Fibroblast of lung (primary cell): ENCODE data around the gene RNF150. TPM values are rescaled to one million over a fixed set of nuclear protein-coding genes. Genes with fewer than 3 reads are reported as not detected.

Source experiments
- DNase-seq, 2 donors: peaks; one replicate each; pipeline versions ENCODE4 v3.0.0 to v3.0.0-alpha.2; 2010; ENCODE audit warnings: low read depth in 2 of 2
- H2AFZ ChIP-seq: 2 replicates; pipeline ENCODE4 v1.5.1; 2012; ENCODE audit warnings: low read length, control low read depth, inconsistent platforms
- H3K27ac ChIP-seq: 2 replicates; pipeline ENCODE4 v1.5.1; 2011; ENCODE audit warnings: low read length, control low read depth; ENCODE audit not compliant: insufficient read depth
- H3K27me3 ChIP-seq: 2 replicates; pipeline ENCODE4 v1.5.1; 2011; ENCODE audit warnings: mild to moderate bottlenecking, low read length; ENCODE audit not compliant: control insufficient read depth, insufficient read depth
- H3K36me3 ChIP-seq: 2 replicates; pipeline ENCODE4 v1.5.1; 2011; ENCODE audit warnings: low read length; ENCODE audit not compliant: control insufficient read depth, insufficient read depth
- H3K4me1 ChIP-seq: 2 replicates; pipeline ENCODE4 v1.5.1; 2011; ENCODE audit warnings: low read length; ENCODE audit not compliant: control insufficient read depth, insufficient read depth; ENCODE audit errors: extremely low read depth
- H3K4me2 ChIP-seq: 2 replicates; pipeline ENCODE4 v1.5.1; 2011; ENCODE audit warnings: low read length, control low read depth; ENCODE audit not compliant: insufficient read depth; ENCODE audit errors: extremely low read depth
- H3K4me3 ChIP-seq, 4 experiments: fragments of 200-600 bp in 1 of 4; sonication (generic) in 1 of 4; replicated peaks in 1 of 4; 2 replicates each; pipeline ENCODE4 v1.5.1; 2011 to 2016; ENCODE audit warnings: low read length in 4 of 4, low read depth in 3 of 4, mild to moderate bottlenecking in 3 of 4, control low read depth in 2 of 4, inconsistent platforms in 1 of 4, mixed read lengths in 1 of 4; ENCODE audit not compliant: insufficient read depth in 1 of 4; ENCODE audit errors: control extremely low read depth in 1 of 4
- H3K79me2 ChIP-seq: 2 replicates; pipeline ENCODE4 v1.5.1; 2012; ENCODE audit warnings: mild to moderate bottlenecking, low read length, inconsistent platforms; ENCODE audit not compliant: control insufficient read depth, insufficient read depth
- H3K9ac ChIP-seq: 2 replicates; pipeline ENCODE4 v1.5.1; 2011; ENCODE audit warnings: mild to moderate bottlenecking, low read length, control low read depth; ENCODE audit not compliant: insufficient read depth
- H3K9me3 ChIP-seq: 2 replicates; pipeline ENCODE4 v1.5.1; 2012; ENCODE audit warnings: low read depth, low read length; ENCODE audit not compliant: control insufficient read depth, insufficient read depth
- H4K20me1 ChIP-seq: 2 replicates; pipeline ENCODE4 v1.5.1; 2011; ENCODE audit warnings: low read length; ENCODE audit not compliant: control insufficient read depth, insufficient read depth; ENCODE audit errors: extremely low read depth
- CTCF ChIP-seq, 2 donors: IDR thresholded peaks in 1 of 2; conservative IDR thresholded peaks in 1 of 2; 1 replicate in 1 of 2; 2 replicates in 1 of 2; pipeline ENCODE4 v1.5.1; 2011 to 2012; ENCODE audit warnings: low read length in 2 of 2, control low read depth in 1 of 2, inconsistent platforms in 1 of 2, low read depth in 1 of 2, mild to moderate bottlenecking in 1 of 2
- EZH2 ChIP-seq: IDR thresholded peaks from 2 replicates; pipeline ENCODE4 v1.5.1; 2012; ENCODE audit warnings: low read length, control low read depth, mild to moderate bottlenecking; ENCODE audit errors: missing control alignments
- polyA plus RNA-seq, 2 donors: library from polyadenylated mRNA; depleted of rRNA in 1 of 2; stranded (reverse) in 1 of 2; unstranded in 1 of 2; fragments of >200 nt; gene quantifications; 2 replicates each; pipeline ENCODE4 v1.2.1, GENCODE V29; 2011 to 2012; ENCODE audit warnings: missing spikeins in 1 of 2
- total RNA-seq: library from RNA; depleted of rRNA; stranded (reverse); fragments of >200 nt; gene quantifications from 2 replicates; pipeline ENCODE4 v1.2.1, GENCODE V29; 2014

The RNF150 gene
- total and polyA plus RNA-seq, 2 donors (not counting 1 experiment from before 2014, with no cell fraction given) = 0.66 to 5.6 TPM

- no peaks in the 10 kb centered on the region for H3K9me3 ChIP-seq
- H3K9ac ChIP-seq = no peak overlapping the region
- peak; percentile 72 to 78 for DNase-seq
- H3K27me3 ChIP-seq = no peaks in the 10 kb centered on the region
- H3K4me1 ChIP-seq = peaks cover 4% of the 10 kb centered on the region
- no peak overlapping the region for H3K27ac ChIP-seq
- H4K20me1 ChIP-seq = no peaks in the 10 kb centered on the region
- no peaks in the 10 kb centered on the region for H3K79me2 ChIP-seq
- no peak overlapping the region for H3K4me3 ChIP-seq
- no peak overlapping the region for H3K4me2 ChIP-seq
- H2AFZ ChIP-seq = no peak overlapping the region
- H3K36me3 ChIP-seq = no peaks in the 10 kb centered on the region
- TF ChIP-seq CTCF (conservative IDR thresholded peaks at IDR 0.05 in 1 of 2, IDR thresholded peaks at IDR 0.05 in 1 of 2; ENCODE audit: low read depth in 1 of 2, low read length in 2 of 2) (no peak), EZH2 (no peak)
Measured at GRCh38 chr4:141047228-141047884, 85.9 kb downstream of the RNF150 start.

GRCh38 chr4:141046255-141046654 lies 87.0 kb downstream of the RNF150 start:
- TF ChIP-seq EZH2 (no peak), CTCF (conservative IDR thresholded peaks at IDR 0.05 in 1 of 2, IDR thresholded peaks at IDR 0.05 in 1 of 2; ENCODE audit: low read depth in 1 of 2, low read length in 2 of 2) (no peak)
- H3K9me3 ChIP-seq = no peaks in the 10 kb centered on the region
- no peaks in the 10 kb centered on the region for H3K79me2 ChIP-seq
- H2AFZ ChIP-seq = no peak overlapping the region
- peaks cover 4% of the 10 kb centered on the region for H3K4me1 ChIP-seq
- peak overlapping the region; percentile 21 for H3K4me2 ChIP-seq
- peak; percentile 95 to 100 for DNase-seq
- H3K27me3 ChIP-seq = no peaks in the 10 kb centered on the region
- H3K9ac ChIP-seq = no peak overlapping the region
- no peak overlapping the region for H3K4me3 ChIP-seq
- peak overlapping the region; percentile 7 for H3K27ac ChIP-seq
- no peaks in the 10 kb centered on the region for H3K36me3 ChIP-seq
- no peaks in the 10 kb centered on the region for H4K20me1 ChIP-seq

GRCh38 chr4:141045848-141046247 lies 87.4 kb downstream of the RNF150 start:
- Histone ChIP-seq H3K36me3 (no peaks in the 10 kb centered on the region), H3K27me3 (no peaks in the 10 kb centered on the region), H3K9me3 (no peaks in the 10 kb centered on the region), H2AFZ (no peak overlapping the region), H3K27ac (no peak overlapping the region), H3K9ac (no peak overlapping the region), H3K4me2 (peak overlapping the region; percentile 21), H4K20me1 (no peaks in the 10 kb centered on the region), H3K4me3 (no peak overlapping the region), H3K79me2 (no peaks in the 10 kb centered on the region), H3K4me1 (peaks cover 4% of the 10 kb centered on the region)
- TF ChIP-seq EZH2 (no peak), CTCF (conservative IDR thresholded peaks at IDR 0.05 in 1 of 2, IDR thresholded peaks at IDR 0.05 in 1 of 2; ENCODE audit: low read depth in 1 of 2, low read length in 2 of 2) (no peak)
- no peak for DNase-seq
